ENCODE measurements around the gene SLC44A5. TPM values are rescaled to one million over a fixed set of nuclear protein-coding genes. Genes with fewer than 3 reads are reported as not detected.

The SLC44A5 gene
- total RNA-seq, 1 experiment from 2014 or later: 0.18 TPM

- Histone ChIP-seq H3K9me3 (ENCODE audit: control insufficient read depth, insufficient read depth, low read depth, low read length) (no peaks in the 10 kb centered on the region), H3K4me3 (ENCODE audit: low read depth in 2 of 2, low read length in 2 of 2) (no peak overlapping the region), H3K4me1 (ENCODE audit: control insufficient read depth, insufficient read depth, low read length) (no peaks in the 10 kb centered on the region), H3K36me3 (ENCODE audit: control insufficient read depth, insufficient read depth, low read length) (no peaks in the 10 kb centered on the region), H3K27ac (ENCODE audit: low read length) (no peak overlapping the region), H3K27me3 (ENCODE audit: control insufficient read depth, insufficient read depth, low read length) (no peaks in the 10 kb centered on the region)
- ChIA-PET POLR2A (no interaction called here), CTCF (no interaction called here)
- ATAC-seq: no peak
- intact Hi-C loops (cut with micrococcal nuclease; ENCODE audit: unreplicated experiment) (no loop called here), in situ Hi-C loops (cut with HindIII; ENCODE audit: low pct_unique_long_range_greater_than_20kb, low sequenced_read_pairs) (no loop called here)
- no TSS peak for BruUV-seq (replicated peaks)
- no peak for TF ChIP-seq TCF7L2 (IDR thresholded peaks at IDR 0.05; ENCODE audit: low read depth, low read length)
- no peak for TF ChIP-seq REST (IDR thresholded peaks at IDR 0.05; ENCODE audit: insufficient read depth in 1 of 2, low read depth in 2 of 2, low read length in 1 of 2)
- TF ChIP-seq SIN3A (IDR thresholded peaks at IDR 0.05; ENCODE audit: borderline replicate concordance, insufficient read depth, low read depth, low read length): no peak
- TF ChIP-seq, protein P1, sequence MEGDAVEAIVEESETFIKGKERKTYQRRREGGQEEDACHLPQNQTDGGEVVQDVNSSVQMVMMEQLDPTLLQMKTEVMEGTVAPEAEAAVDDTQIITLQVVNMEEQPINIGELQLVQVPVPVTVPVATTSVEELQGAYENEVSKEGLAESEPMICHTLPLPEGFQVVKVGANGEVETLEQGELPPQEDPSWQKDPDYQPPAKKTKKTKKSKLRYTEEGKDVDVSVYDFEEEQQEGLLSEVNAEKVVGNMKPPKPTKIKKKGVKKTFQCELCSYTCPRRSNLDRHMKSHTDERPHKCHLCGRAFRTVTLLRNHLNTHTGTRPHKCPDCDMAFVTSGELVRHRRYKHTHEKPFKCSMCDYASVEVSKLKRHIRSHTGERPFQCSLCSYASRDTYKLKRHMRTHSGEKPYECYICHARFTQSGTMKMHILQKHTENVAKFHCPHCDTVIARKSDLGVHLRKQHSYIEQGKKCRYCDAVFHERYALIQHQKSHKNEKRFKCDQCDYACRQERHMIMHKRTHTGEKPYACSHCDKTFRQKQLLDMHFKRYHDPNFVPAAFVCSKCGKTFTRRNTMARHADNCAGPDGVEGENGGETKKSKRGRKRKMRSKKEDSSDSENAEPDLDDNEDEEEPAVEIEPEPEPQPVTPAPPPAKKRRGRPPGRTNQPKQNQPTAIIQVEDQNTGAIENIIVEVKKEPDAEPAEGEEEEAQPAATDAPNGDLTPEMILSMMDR (IDR thresholded peaks at IDR 0.05): no peak
- TF ChIP-seq POLR2AphosphoS5 (IDR thresholded peaks at IDR 0.05; ENCODE audit: low read depth, low read length): no peak
- no peak for DNase-seq (ENCODE audit: low read depth, low spot score)
These were observed 135.2 kb downstream of the SLC44A5 start for GRCh38 chr1:75475696-75476095.

DNA sequence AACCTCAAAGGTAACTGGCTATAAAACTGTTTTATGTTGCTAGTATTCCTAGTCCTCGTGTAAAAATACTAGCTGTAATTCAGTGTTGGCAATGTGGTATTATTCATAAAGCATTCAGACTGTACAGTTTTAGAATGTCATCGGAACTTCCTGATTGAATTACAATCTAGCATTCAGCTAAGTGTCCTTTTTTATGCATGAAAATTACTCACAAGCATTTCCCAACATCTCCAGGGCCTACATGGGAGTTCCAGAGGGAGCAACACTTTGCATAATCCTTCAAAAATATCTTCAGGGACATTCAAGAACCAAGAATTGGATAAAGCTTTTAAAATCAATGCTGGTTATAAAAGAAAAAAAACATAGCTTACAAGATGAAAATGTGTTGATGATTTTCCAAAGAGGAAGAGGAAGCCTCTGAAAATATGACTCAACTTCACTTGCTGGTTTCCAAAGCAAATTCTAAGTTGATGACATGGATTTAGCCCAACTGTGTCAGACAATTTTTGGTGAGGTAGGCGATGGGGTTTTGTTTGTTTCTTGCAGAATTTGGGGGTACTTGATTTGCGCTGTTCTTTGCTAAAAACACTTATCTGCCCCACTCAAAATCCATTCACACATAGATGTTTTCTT lies 137.8 kb downstream of the SLC44A5 start:
- BruUV-seq (replicated peaks): no TSS peak
- ChIA-PET CTCF (no interaction called here), POLR2A (no interaction called here)
- Histone ChIP-seq H3K36me3 (ENCODE audit: control insufficient read depth, insufficient read depth, low read length) (no peaks in the 10 kb centered on the region), H3K9me3 (ENCODE audit: control insufficient read depth, insufficient read depth, low read depth, low read length) (no peaks in the 10 kb centered on the region), H3K27ac (ENCODE audit: low read length) (no peak overlapping the region), H3K4me1 (ENCODE audit: control insufficient read depth, insufficient read depth, low read length) (no peaks in the 10 kb centered on the region), H3K4me3 (ENCODE audit: low read depth in 2 of 2, low read length in 2 of 2) (no peak overlapping the region), H3K27me3 (ENCODE audit: control insufficient read depth, insufficient read depth, low read length) (no peaks in the 10 kb centered on the region)
- DNase-seq (ENCODE audit: low read depth, low spot score): no peak
- in situ Hi-C loops (cut with HindIII; ENCODE audit: low pct_unique_long_range_greater_than_20kb, low sequenced_read_pairs) (no loop called here), intact Hi-C loops (cut with micrococcal nuclease; ENCODE audit: unreplicated experiment) (no loop called here)
- ATAC-seq: no peak
- TF ChIP-seq, protein P1 (IDR thresholded peaks at IDR 0.05): no peak
- TF ChIP-seq REST (IDR thresholded peaks at IDR 0.05; ENCODE audit: insufficient read depth in 1 of 2, low read depth in 2 of 2, low read length in 1 of 2) (no peak), SIN3A (IDR thresholded peaks at IDR 0.05; ENCODE audit: borderline replicate concordance, insufficient read depth, low read depth, low read length) (no peak), TCF7L2 (IDR thresholded peaks at IDR 0.05; ENCODE audit: low read depth, low read length) (no peak)

Data from Panc1 (cell line).